Measurements from ENCODE around the gene PUS10. TPM values are rescaled to one million over a fixed set of nuclear protein-coding genes. Genes with fewer than 3 reads are reported as not detected.

Gene PUS10

Small RNA genes lying within 50 kb of the gene (small RNA-seq; reads per million reads assigned to genes)
- gene RNA5SP95 (ENCODE audit: insufficient read depth) (not detected), gene RNU4-51P (ENCODE audit: insufficient read depth) (not detected)

Data from neuronal stem cell (in vitro differentiated cells).